K562 (cell line): ENCODE data around the gene LRRC70. TPM values are rescaled to one million over a fixed set of nuclear protein-coding genes. Genes with fewer than 3 reads are reported as not detected.

Experiments
- ATAC-seq: fragments of 200-7000 bp; cut with Tn5 transposase; 3 replicates; pipeline ENCODE4 v1.9.1; 2020; ENCODE audit warnings: moderate library complexity
- BruUV-seq: library from RNA; stranded (reverse); fragments of 400-500 nt; replicated peaks from 2 replicates; lab custom pipeline; 2021; lab: Mats Ljungman, UMichigan
- CTCF ChIA-PET: fragments of 300-600 bp; formaldehyde crosslinking; extraction: SDS; loops from one replicate; lab custom pipeline; 2021; ENCODE audit warnings: low intra/inter-chr PET ratio; lab: Yijun Ruan, JAX
- POLR2A ChIA-PET: fragments of 300-600, 350-650 bp; sonication (Branson Sonifier 250); formaldehyde crosslinking; extraction: SDS; loops from one replicate; lab custom pipeline; 2021; ENCODE audit warnings: antibody characterized with exemption, inconsistent platforms; lab: Yijun Ruan, JAX
- DNase-seq, 4 experiments: peaks; one replicate each; pipeline versions ENCODE4 v3.0.0 to v3.0.0-alpha.2; 2011 to 2018; ENCODE audit warnings: low spot score in 3 of 4, mixed read lengths in 3 of 4; ENCODE audit errors: extremely low read depth in 1 of 4
- FAIRE-seq: peaks from 2 replicates; lab custom pipeline; 2011; peaks lifted over from hg19 to GRCh38; lab: Jason Lieb, UNC
- H2AFZ ChIP-seq: 2 replicates; pipeline ENCODE4 v1.6.0; 2011; ENCODE audit warnings: low read depth, low read length, control low read depth, inconsistent platforms
- H3K27ac ChIP-seq: fragments of 200-600 bp; 3 replicates; pipeline ENCODE4 v1.8.0; 2011; ENCODE audit warnings: low read depth, mild to moderate bottlenecking, control low read depth, inconsistent platforms, low read length, moderate library complexity, mixed read lengths; ENCODE audit errors: extremely low read depth
- H3K27me3 ChIP-seq, 2 experiments: fragments of 300-600 bp in 1 of 2; 2 replicates in 1 of 2; 3 replicates in 1 of 2; pipeline versions ENCODE4 v1.6.0 to v1.8.0; 2011; ENCODE audit warnings: inconsistent platforms in 2 of 2, low read length in 2 of 2, mild to moderate bottlenecking in 1 of 2, mixed read lengths in 1 of 2, moderate library complexity in 1 of 2; ENCODE audit not compliant: control insufficient read depth in 2 of 2, insufficient read depth in 2 of 2
- H3K36me3 ChIP-seq: fragments of 300-600 bp; 3 replicates; pipeline ENCODE4 v1.8.0; 2011; ENCODE audit warnings: mild to moderate bottlenecking, low read length, inconsistent platforms; ENCODE audit not compliant: control insufficient read depth, insufficient read depth
- H3K4me1 ChIP-seq, 2 experiments: fragments of 200-600 bp in 1 of 2; replicated peaks in 1 of 2; 2 replicates in 1 of 2; 3 replicates in 1 of 2; pipeline versions ENCODE4 v1.5.1 to v1.8.0; 2011; ENCODE audit warnings: inconsistent platforms in 2 of 2, low read length in 2 of 2, mild to moderate bottlenecking in 1 of 2, mixed read lengths in 1 of 2, moderate library complexity in 1 of 2; ENCODE audit not compliant: control insufficient read depth in 2 of 2, insufficient read depth in 2 of 2
- H3K4me2 ChIP-seq: 2 replicates; pipeline ENCODE4 v1.6.1; 2011; ENCODE audit warnings: low read length, control low read depth, inconsistent platforms, mixed read lengths; ENCODE audit not compliant: insufficient read depth
- H3K4me3 ChIP-seq: fragments of 200-600 bp; sonication (generic), shearing (Covaris generic); 2 replicates; pipeline ENCODE4 v1.5.1; 2016; ENCODE audit warnings: control low read depth, inconsistent platforms
- H3K79me2 ChIP-seq: fragments of 200-600 bp; 3 replicates; pipeline ENCODE4 v1.8.0; 2011; ENCODE audit warnings: low read length, inconsistent platforms; ENCODE audit not compliant: control insufficient read depth, insufficient read depth
- H3K9ac ChIP-seq, 2 experiments: 2 replicates each; pipeline versions ENCODE4 v1.6.0 to v1.6.1; 2011; ENCODE audit warnings: low read depth in 2 of 2, low read length in 2 of 2, control low read depth in 1 of 2, inconsistent platforms in 1 of 2, mild to moderate bottlenecking in 1 of 2, mixed read lengths in 1 of 2; ENCODE audit not compliant: insufficient read depth in 1 of 2
- H3K9me1 ChIP-seq: one replicate; pipeline ENCODE4 v1.6.0; 2011; ENCODE audit warnings: inconsistent platforms, mild to moderate bottlenecking, low read length, moderate library complexity; ENCODE audit not compliant: control insufficient read depth, insufficient read depth
- H3K9me3 ChIP-seq: replicated peaks from 2 replicates; pipeline ENCODE4 v1.5.1; 2011; ENCODE audit warnings: low read depth, low read length, inconsistent platforms; ENCODE audit not compliant: control insufficient read depth, insufficient read depth
- H4K20me1 ChIP-seq: replicated peaks from 2 replicates; pipeline ENCODE4 v1.6.1; 2011; ENCODE audit warnings: low read length, inconsistent platforms, mixed read lengths; ENCODE audit not compliant: control insufficient read depth, insufficient read depth
- CTCF ChIP-seq, 3 experiments: IDR thresholded peaks in 2 of 3; conservative IDR thresholded peaks in 1 of 3; 2 replicates each; pipeline ENCODE4 v1.5.1; 2011 to 2012; ENCODE audit warnings: low read length in 3 of 3, mild to moderate bottlenecking in 3 of 3, control low read depth in 2 of 3, improper control_type of control experiment in 1 of 3, inconsistent platforms in 1 of 3, low read depth in 1 of 3, mixed read lengths in 1 of 3, moderate library complexity in 1 of 3; ENCODE audit not compliant: insufficient read depth in 2 of 3
- DACH1 ChIP-seq: fragments of 450-650 bp; IDR thresholded peaks from 2 replicates; pipeline ENCODE4 v1.6.1; 2018; ENCODE audit not compliant: partially characterized antibody
- HDAC6 ChIP-seq: IDR thresholded peaks from 2 replicates; pipeline ENCODE4 v1.6.1; 2012; ENCODE audit warnings: low read depth, mild to moderate bottlenecking, control low read depth, inconsistent platforms, low read length, moderate library complexity
- HMBOX1 ChIP-seq: sonication (generic); IDR thresholded peaks from 2 replicates; pipeline ENCODE4 v1.6.1; 2016
- MBD1 ChIP-seq: fragments of 250-450 bp; sonication (Bioruptor Pico); IDR thresholded peaks from 2 replicates; pipeline ENCODE4 v1.8.0; 2022; ENCODE audit warnings: inconsistent platforms
- RHOXF2B ChIP-seq: fragments of 250-450 bp; sonication (Bioruptor Pico); conservative IDR thresholded peaks from 2 replicates; pipeline ENCODE4 v1.5.1; 2021
- SRF ChIP-seq, 2 experiments: fragments of 250-450, 450-650 bp in 1 of 2; sonication (Bioruptor Pico) in 1 of 2; sonication (generic) in 1 of 2; formaldehyde crosslinking; IDR thresholded peaks; 2 replicates each; pipeline versions ENCODE4 v1.5.0 to v1.5.1; 2020 to 2022; ENCODE audit warnings: mild to moderate bottlenecking in 1 of 2, missing genetic modification reagents in 1 of 2
- ZMIZ1 ChIP-seq, 2 experiments: fragments of 150-350 bp in 1 of 2; IDR thresholded peaks; 2 replicates each; pipeline ENCODE4 v1.6.1; 2012 to 2016; ENCODE audit warnings: low read depth in 2 of 2, low read length in 2 of 2, mild to moderate bottlenecking in 1 of 2, moderate library complexity in 1 of 2
- ZNF274 ChIP-seq: IDR thresholded peaks from 2 replicates; pipeline ENCODE4 v1.6.1; 2011; ENCODE audit warnings: low read depth, mild to moderate bottlenecking, low read length, moderate library complexity, borderline replicate concordance
- ZNF398 ChIP-seq: fragments of 250-450 bp; sonication (Bioruptor Pico); IDR thresholded peaks from 2 replicates; pipeline ENCODE4 v1.8.0; 2021; ENCODE audit warnings: moderate library complexity, mild to moderate bottlenecking, inconsistent platforms
- ZNF589 ChIP-seq: fragments of 200-800 bp; sonication (Bioruptor generic); IDR thresholded peaks from 2 replicates; pipeline ENCODE4 v1.6.1; 2016; ENCODE audit warnings: low read depth, missing genetic modification characterization, missing compliant biosample characterization
- WGBS: fragments of 100-300 bp; shearing (Covaris generic); methylation state at CpG from one replicate; pipeline ENCODE4 v1.1.6; 2016; ENCODE audit warnings: low coverage, mixed read lengths; ENCODE audit not compliant: insufficient coverage; ENCODE audit errors: missing lambda C conversion rate; 5-methylcytosine and 5-hydroxymethylcytosine counted together
- in situ Hi-C: fragments of 300-500 bp; cut with MboI; formaldehyde crosslinking; loops from 4 replicates; pipeline ENCODE4 v1.15.0; 2018; ENCODE audit warnings: inconsistent platforms, mixed read lengths
- intact Hi-C: fragments of 100-400 bp; cut with micrococcal nuclease; formaldehyde crosslinking; loops from 2 replicates; pipeline ENCODE4 v1.14.2; 2022
- polyA plus RNA-seq, 8 experiments: library from polyadenylated mRNA; depleted of rRNA in 4 of 8; stranded (reverse) in 5 of 8; unstranded in 3 of 8; fragments of >200 nt; fragmentation: Nextera tagmentation in 2 of 8; fragmentation: Illumina TruSeq in 1 of 8; extraction: Ambion mirVana in 2 of 8; extraction: Trizol in 1 of 8; gene quantifications; 2 replicates each; pipeline versions ENCODE4 v1.2.1 to v1.2.3, GENCODE V29; 2011 to 2014; ENCODE audit warnings: inconsistent platforms in 1 of 8, missing spikeins in 1 of 8
- total RNA-seq, 7 experiments: library from RNA; depleted of rRNA in 6 of 7; stranded (reverse); fragments of >200 nt in 6 of 7; fragmentation: Illumina TruSeq in 2 of 7; extraction: Trizol in 2 of 7; gene quantifications; 2 replicates each; pipeline versions ENCODE4 v1.2.1 to v1.2.3, GENCODE V29; 2011 to 2021; ENCODE audit warnings: low replicate concordance in 1 of 7

LRRC70 gene
- total and polyA plus RNA-seq, 9 of the 15 experiments (the other 6 are each of a cell fraction or from before 2014, with no cell fraction given), result 0.21 to 2.1 (median 0.73) TPM

- Histone ChIP-seq H3K27me3 (no peaks in the 10 kb centered on the region), H3K9me1 (no peaks in the 10 kb centered on the region), H3K4me1 (no peaks in the 10 kb centered on the region), H2AFZ (no peak overlapping the region), H3K9ac (no peak overlapping the region), H3K4me3 (no peak overlapping the region), H3K4me2 (no peak overlapping the region), H3K9me3 (peaks cover 1% of the 10 kb centered on the region), H3K79me2 (no peaks in the 10 kb centered on the region), H3K36me3 (peaks cover 59% of the 10 kb centered on the region), H3K27ac (no peak overlapping the region), H4K20me1 (no peaks in the 10 kb centered on the region)
- POLR2A ChIA-PET, result no interaction called here
- intact Hi-C loops (no loop called here), in situ Hi-C loops (no loop called here)
- FAIRE-seq (no peak), ATAC-seq (no peak), DNase-seq (no peak)
- 93% methylated on average over 1 of the region's 1 CpG for WGBS
- no TSS peak for BruUV-seq
- CTCF ChIA-PET, result no interaction called here
- TF ChIP-seq HDAC6 (no peak), SRF (CRISPR knock-in tag; IDR thresholded peaks at IDR 0.05) (no peak), MBD1 (no peak), RHOXF2B (CRISPR knock-in tag) (no peak), ZNF589 (CRISPR knock-in tag) (no peak), CTCF (IDR thresholded peaks at IDR 0.05 in 2 of 3, conservative IDR thresholded peaks at IDR 0.05 in 1 of 3; ENCODE audit: insufficient read depth in 2 of 3, low read depth in 1 of 3, low read length in 3 of 3) (no peak), ZMIZ1 (IDR thresholded peaks at IDR 0.05; ENCODE audit: low read depth in 2 of 2, low read length in 2 of 2) (no peak), DACH1 (no peak), ZNF274 (no peak), ZNF398 (CRISPR knock-in tag) (no peak), HMBOX1 (no peak)
Measured at GRCh38 chr5:62562867-62563266, 15.8 kb upstream of the LRRC70 start.
